Heart right ventricle (tissue), 16 donors: ENCODE results near the gene USP6NL. TPM values are rescaled to one million over a fixed set of nuclear protein-coding genes. Genes with fewer than 3 reads are reported as not detected.
A peak's percentile ranks its signal among the peaks of the same experiment; 100 is the strongest.

Source experiments
- ATAC-seq, 8 donors: fragments of 200-7000 bp; cut with Tn5 transposase; one replicate each; pipeline ENCODE4 v1.9.1; 2020; ENCODE audit warnings: mild to moderate bottlenecking in 8 of 8, moderate library complexity in 8 of 8, moderate number of reproducible peaks in 1 of 8
- DNase-seq, 2 donors: peaks; one replicate each; pipeline ENCODE4 v3.0.0-alpha.2; 2020
- H3K27ac ChIP-seq, 10 donors: fragments of 200-600 bp; sonication (generic) in 2 of 10; one replicate each; pipeline versions ENCODE4 v1.5.0 to v1.8.0; 2020 to 2022; ENCODE audit warnings: mild to moderate bottlenecking in 3 of 10
- H3K27me3 ChIP-seq, 7 donors: fragments of 200-600 bp; one replicate each; pipeline ENCODE4 v1.8.0; 2021 to 2022; ENCODE audit warnings: mild to moderate bottlenecking in 2 of 7
- H3K36me3 ChIP-seq, 9 donors: fragments of 200-600 bp; sonication (generic) in 1 of 9; one replicate each; pipeline versions ENCODE4 v1.5.0 to v1.8.0; 2020 to 2022; ENCODE audit warnings: mild to moderate bottlenecking in 2 of 9
- H3K4me1 ChIP-seq, 9 donors: fragments of 200-600 bp; sonication (generic) in 1 of 9; one replicate each; pipeline versions ENCODE4 v1.5.0 to v1.8.0; 2020 to 2022; ENCODE audit warnings: mild to moderate bottlenecking in 4 of 9
- H3K4me3 ChIP-seq, 10 donors: fragments of 200-600 bp; sonication (generic) in 2 of 10; one replicate each; pipeline versions ENCODE4 v1.5.0 to v1.8.0; 2020 to 2022; ENCODE audit warnings: mild to moderate bottlenecking in 7 of 10, moderate library complexity in 2 of 10
- H3K9me3 ChIP-seq, 11 donors: fragments of 200-600 bp in 10 of 11; sonication (generic) in 2 of 11; one replicate each; pipeline versions ENCODE4 v1.5.0 to v1.8.0; 2013 to 2022; ENCODE audit warnings: mild to moderate bottlenecking in 2 of 11, control low read depth in 1 of 11, moderate library complexity in 1 of 11
- WGBS, 2 donors: extraction: QIAGEN DNeasy Blood & Tissue Kit; methylation state at CpG; one replicate each; pipeline ENCODE4 v1.1.7; 2013; ENCODE audit warnings: inconsistent platforms in 1 of 2; 5-methylcytosine and 5-hydroxymethylcytosine counted together
- intact Hi-C, 10 donors: fragments of 100-400 bp; cut with DNase I; formaldehyde crosslinking; loops; one replicate each; pipeline versions ENCODE4 v1.11.1 to v1.14.2; 2022
- polyA plus RNA-seq, 2 donors: library from polyadenylated mRNA; stranded (reverse); fragments of 200-250 nt; gene quantifications; one replicate each; pipeline ENCODE4 v1.2.3, GENCODE V29; 2013
- total RNA-seq, 10 donors: library from RNA; stranded (reverse); fragmentation: NEBNext Ultra II Directional in 3 of 10; extraction: Animal tissue kit (Norgen Biotek cat#: 25700) in 3 of 10; gene quantifications; one replicate each; pipeline versions ENCODE4 v1.2.1 to v1.2.4, GENCODE V29; 2021 to 2023
- TF ChIP-seq, protein P1 (sequence below), 9 donors: fragments of 200-600 bp; sonication (generic) in 2 of 9; IDR thresholded peaks; one replicate each; pipeline versions ENCODE4 v1.5.0 to v1.8.0; 2021 to 2022; ENCODE audit warnings: antibody characterized with exemption in 9 of 9, mild to moderate bottlenecking in 5 of 9, moderate library complexity in 1 of 9
- donor health status: Arrhythmogenic right ventricular cardiomyopathy.
- donor health status: ischemic (EF 13 %, LVEDD 7.1; RV severe dilation, severe dysfunction).
- donor health status: healthy with polysubstance abuse.
- donor health status: DM: no; HTN: yes; CAD: no.
- donor health status: DM: no; HTN: no; CAD: no.
- donor health status: ischemic (EF 25% LVEDD 6.9; RV normal size, moderate dysfunction).
- donor health status: ischemic (EF 25% LVEDD 5.7; RV mildly dilated, moderate dysfunction).
- donor health status: healthy.
- donor health status: DM: yes; HTN: yes; CAD: no.
- donor health status: Ischemic cardiomyopathy.
- donor health status: ischemic (EF 35%, LVEDD 5.7; RV mildly dilated, moderate dysfunction).
- donor health status: nonischemic (EF 11% LVEDD 7.7; RV severe dilation, severe dysfunction).
- donor health status: DM: yes; HTN: yes; CAD: no.
- donor health status: PGD.
- donor health status: ischemic (EF 29% LVEDD 5.4; RV normal size, mild dysfunction).
- donor health status: nonischemic (EF 23%, LVEDD 6.1; RV moderate dilation, normal function).

The USP6NL gene
- total and polyA plus RNA-seq, 12 donors, result 1.8 to 11.1 (median 8.2) TPM

DNA sequence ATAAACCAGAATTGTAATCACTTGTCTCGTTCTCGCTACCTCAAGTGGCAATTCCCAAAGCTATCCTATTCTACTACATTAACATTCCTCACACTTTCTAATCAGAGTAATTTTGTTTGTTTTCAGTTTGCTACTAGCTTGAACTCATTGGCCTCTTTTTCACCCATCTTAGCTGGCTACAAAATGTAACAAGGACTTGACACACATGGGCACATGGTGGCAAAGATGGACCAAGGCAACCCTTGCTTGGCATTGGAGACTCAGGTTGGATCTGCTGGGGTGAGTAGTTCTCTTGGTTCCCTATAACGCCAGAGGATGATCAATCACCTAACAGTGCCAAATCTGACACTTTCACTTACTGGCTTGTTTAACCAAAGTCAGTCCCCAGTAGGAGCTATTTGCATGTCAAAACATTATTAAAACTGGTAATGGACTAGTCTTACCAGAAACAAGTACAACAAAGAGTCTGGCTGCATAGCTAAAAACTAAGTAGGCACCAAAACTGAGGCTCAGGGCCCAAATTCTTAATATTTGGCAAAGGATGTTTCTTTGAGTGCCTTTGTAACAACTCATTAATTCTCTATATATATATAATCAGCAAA lies 1.9 kb downstream of the USP6NL start:
- no peak for ATAC-seq
- intact Hi-C loops, result loop anchor here in 7 of 10 donors (2.0 to 10.0 kb wide), 10 partner anchors 73 to 133 kb away; partner anchors contain the start of gene ECHDC3 (in 1 of the 7)
- no peaks in the 10 kb centered on the region for H3K27me3 ChIP-seq
- H3K4me3 ChIP-seq, result peak overlapping the region in 4 of 10 donors; percentile 79 to 96 (median 84)
- H3K27ac ChIP-seq, result no peak overlapping the region
- no peak for DNase-seq
- TF ChIP-seq, protein P1, sequence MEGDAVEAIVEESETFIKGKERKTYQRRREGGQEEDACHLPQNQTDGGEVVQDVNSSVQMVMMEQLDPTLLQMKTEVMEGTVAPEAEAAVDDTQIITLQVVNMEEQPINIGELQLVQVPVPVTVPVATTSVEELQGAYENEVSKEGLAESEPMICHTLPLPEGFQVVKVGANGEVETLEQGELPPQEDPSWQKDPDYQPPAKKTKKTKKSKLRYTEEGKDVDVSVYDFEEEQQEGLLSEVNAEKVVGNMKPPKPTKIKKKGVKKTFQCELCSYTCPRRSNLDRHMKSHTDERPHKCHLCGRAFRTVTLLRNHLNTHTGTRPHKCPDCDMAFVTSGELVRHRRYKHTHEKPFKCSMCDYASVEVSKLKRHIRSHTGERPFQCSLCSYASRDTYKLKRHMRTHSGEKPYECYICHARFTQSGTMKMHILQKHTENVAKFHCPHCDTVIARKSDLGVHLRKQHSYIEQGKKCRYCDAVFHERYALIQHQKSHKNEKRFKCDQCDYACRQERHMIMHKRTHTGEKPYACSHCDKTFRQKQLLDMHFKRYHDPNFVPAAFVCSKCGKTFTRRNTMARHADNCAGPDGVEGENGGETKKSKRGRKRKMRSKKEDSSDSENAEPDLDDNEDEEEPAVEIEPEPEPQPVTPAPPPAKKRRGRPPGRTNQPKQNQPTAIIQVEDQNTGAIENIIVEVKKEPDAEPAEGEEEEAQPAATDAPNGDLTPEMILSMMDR (IDR thresholded peaks at IDR 0.05), result no peak
- H3K36me3 ChIP-seq, result no peaks in the 10 kb centered on the region
- peaks cover 0 to 8% (median 0%) of the 10 kb centered on the region in 11 donors for H3K9me3 ChIP-seq
- H3K4me1 ChIP-seq, result peaks cover 4 to 38% (median 19%) of the 10 kb centered on the region in 9 donors
- WGBS, 2 donors, result 90 to 91% methylated on average over 3 of the region's 3 CpGs

DNA sequence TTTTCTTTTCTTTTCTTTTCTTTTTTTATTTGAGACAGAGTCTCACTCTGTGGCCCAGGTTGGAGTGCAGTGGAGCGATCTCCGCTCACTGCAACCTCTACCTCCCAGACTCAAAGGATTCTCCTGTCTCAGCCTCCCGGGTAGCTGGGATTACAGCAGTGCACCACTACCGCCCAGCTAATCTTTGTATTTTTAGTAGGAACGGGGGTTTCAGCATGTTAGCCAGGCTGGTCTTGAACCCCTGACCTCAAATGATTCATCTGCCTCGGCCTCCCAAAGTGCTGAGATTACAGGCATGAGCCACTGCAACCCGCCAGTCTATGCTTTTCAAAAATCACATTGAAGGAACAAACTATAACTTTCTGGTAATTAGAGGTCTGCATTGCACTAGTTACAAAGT lies 2.4 kb downstream of the USP6NL start:
- WGBS, 2 donors, result 92 to 93% methylated on average over 7 of the region's 7 CpGs
- TF ChIP-seq, protein P1 (IDR thresholded peaks at IDR 0.05), result no peak
- intact Hi-C loops, result no loop called here
- ATAC-seq (no peak), DNase-seq (no peak)
- Histone ChIP-seq H3K27ac (no peak overlapping the region), H3K36me3 (no peaks in the 10 kb centered on the region), H3K4me1 (peaks cover 4 to 43% (median 19%) of the 10 kb centered on the region in 9 donors), H3K9me3 (peaks cover 0 to 8% (median 0%) of the 10 kb centered on the region in 11 donors), H3K27me3 (no peaks in the 10 kb centered on the region), H3K4me3 (no peak overlapping the region)

DNA sequence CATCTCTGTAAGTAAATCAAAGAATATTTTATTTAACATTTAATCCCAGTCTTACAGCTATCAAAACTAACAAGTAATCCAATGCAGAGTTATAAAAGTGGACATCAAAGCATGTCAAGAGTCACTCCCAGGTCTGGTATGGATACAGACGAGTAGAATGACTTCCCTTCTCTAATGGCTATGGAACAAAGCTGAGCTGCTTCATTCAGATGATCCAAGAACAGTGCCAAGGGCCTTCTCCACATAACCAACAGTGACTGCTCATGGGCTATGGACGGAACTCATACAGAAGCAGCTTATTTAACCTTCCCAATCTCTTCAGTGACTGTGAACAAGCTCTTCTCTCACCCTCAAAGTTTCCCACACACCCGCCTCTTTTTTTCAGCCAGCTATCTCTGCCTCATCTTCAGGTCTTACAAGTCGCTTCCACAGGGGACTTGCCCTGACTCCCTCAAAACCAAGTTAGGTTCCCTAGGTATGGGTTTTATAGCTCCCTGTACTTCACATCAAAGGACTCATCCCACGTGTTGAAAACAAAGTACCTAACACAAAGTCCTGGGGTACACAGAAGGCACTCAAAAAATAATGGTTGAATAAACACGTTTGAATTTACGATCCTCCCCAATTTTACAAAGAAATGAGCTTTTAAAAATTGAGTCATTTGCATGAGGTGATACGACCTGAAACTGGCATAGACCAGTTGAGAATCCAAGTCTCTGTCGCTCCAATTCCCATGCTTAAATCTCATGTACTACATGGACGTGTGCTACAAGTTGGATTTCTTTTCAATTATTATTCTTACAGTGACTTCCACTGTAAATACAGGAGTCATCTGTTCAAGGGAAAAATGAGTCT lies 3.1 kb downstream of the USP6NL start:
- Histone ChIP-seq H3K4me3 (no peak overlapping the region), H3K27ac (no peak overlapping the region), H3K36me3 (no peaks in the 10 kb centered on the region), H3K27me3 (no peaks in the 10 kb centered on the region), H3K4me1 (peaks cover 4 to 43% (median 19%) of the 10 kb centered on the region in 9 donors), H3K9me3 (peaks cover 0 to 8% (median 0%) of the 10 kb centered on the region in 11 donors)
- DNase-seq (no peak), ATAC-seq (no peak)
- TF ChIP-seq, protein P1 (IDR thresholded peaks at IDR 0.05), result no peak
- WGBS, 2 donors, result 90% methylated on average over 10 of the region's 10 CpGs
- intact Hi-C loops, result no loop called here

DNA sequence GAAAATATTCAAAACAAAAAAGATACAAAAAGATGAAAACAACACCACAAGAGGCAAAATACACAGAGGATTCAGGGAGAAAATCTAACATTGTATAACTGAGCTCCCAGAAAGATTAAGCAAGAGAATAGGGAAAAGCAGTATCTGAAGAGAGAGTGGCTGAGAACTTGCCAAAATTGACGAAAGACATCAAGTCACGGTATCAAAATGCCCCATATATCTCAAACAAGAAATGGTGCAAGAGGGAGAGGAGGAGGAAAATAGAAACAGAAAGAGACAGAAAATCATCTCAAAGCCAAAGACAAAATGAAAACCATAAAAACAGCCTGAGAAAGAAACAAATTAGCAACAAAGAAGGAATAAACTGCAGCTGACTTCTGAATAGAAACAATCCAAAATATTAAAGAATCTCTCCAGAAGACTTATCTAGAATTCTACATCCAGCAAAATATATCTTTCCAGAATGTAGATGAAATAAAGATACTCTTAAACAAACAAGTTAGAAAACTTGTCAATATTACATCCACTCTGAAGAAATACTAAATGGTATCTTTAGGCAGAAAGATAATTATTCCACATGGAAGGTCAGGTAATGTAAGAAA lies 5.5 kb downstream of the USP6NL start:
- Histone ChIP-seq H3K27me3 (no peaks in the 10 kb centered on the region), H3K36me3 (no peaks in the 10 kb centered on the region), H3K4me1 (peaks cover 4 to 36% (median 13%) of the 10 kb centered on the region in 9 donors), H3K9me3 (peaks cover 0 to 8% (median 0%) of the 10 kb centered on the region in 11 donors), H3K4me3 (no peak overlapping the region), H3K27ac (peak overlapping the region in 1 of 10 donors; percentile 12)
- DNase-seq, result no peak
- intact Hi-C loops, result no loop called here
- 72 to 79% methylated on average over 2 of the region's 2 CpGs for WGBS, 2 donors
- TF ChIP-seq, protein P1 (IDR thresholded peaks at IDR 0.05), result no peak
- ATAC-seq, result no peak
